PC-3 (cell line): ENCODE measurements around the gene SORBS2. TPM values are rescaled to one million over a fixed set of nuclear protein-coding genes. Genes with fewer than 3 reads are reported as not detected.

ENCODE experiments used
- ATAC-seq: fragments of 200-7000 bp; cut with Tn5 transposase; 2 replicates; pipeline ENCODE4 v1.9.1; 2020; ENCODE audit warnings: mild to moderate bottlenecking, moderate library complexity
- BruUV-seq: library from RNA; stranded (reverse); fragments of 400-500 nt; replicated peaks from 2 replicates; lab custom pipeline; 2021; lab: Mats Ljungman, UMichigan
- CTCF ChIA-PET: fragments of 300-600 bp; sonication (Branson Sonifier 250); formaldehyde crosslinking; loops from one replicate; lab custom pipeline; 2022; ENCODE audit warnings: antibody characterized with exemption; lab: Charles Lee
- POLR2A ChIA-PET: fragments of 300-600 bp; sonication (Branson Sonifier 250); formaldehyde crosslinking; loops from one replicate; lab custom pipeline; 2022; ENCODE audit warnings: antibody characterized with exemption; ENCODE audit not compliant: unreplicated experiment; lab: Charles Lee
- DNase-seq: peaks from one replicate; pipeline ENCODE4 v3.0.0-alpha.2; 2015
- H2AFZ ChIP-seq: fragments of 300-600 bp; sonication (generic); 2 replicates; pipeline ENCODE4 v1.6.0; 2016; ENCODE audit warnings: antibody characterized with exemption, low read length
- H3F3A ChIP-seq: fragments of 300-600 bp; sonication (generic); one replicate; pipeline ENCODE4 v1.6.0; 2017; ENCODE audit warnings: antibody characterized with exemption, low read length, control low read depth, mild to moderate bottlenecking; ENCODE audit not compliant: unreplicated experiment
- H3K27ac ChIP-seq: fragments of 300-600 bp; sonication (generic); 2 replicates; pipeline ENCODE4 v1.5.1; 2016; ENCODE audit warnings: mild to moderate bottlenecking, low read length
- H3K27me3 ChIP-seq: fragments of 300-600 bp; sonication (generic); 2 replicates; pipeline ENCODE4 v1.6.1; 2016; ENCODE audit warnings: low read length, mixed read lengths
- H3K36me3 ChIP-seq: fragments of 300-600 bp; sonication (generic); 2 replicates; pipeline ENCODE4 v1.6.1; 2016; ENCODE audit warnings: low read depth, mixed run types, low read length, mixed read lengths
- H3K4me1 ChIP-seq: fragments of 300-600 bp; sonication (generic); 2 replicates; pipeline ENCODE4 v1.5.1; 2016; ENCODE audit warnings: low read length; ENCODE audit not compliant: insufficient read depth
- H3K4me2 ChIP-seq: fragments of 300-600 bp; sonication (generic); 2 replicates; pipeline ENCODE4 v1.6.0; 2016; ENCODE audit warnings: low read length
- H3K4me3 ChIP-seq: fragments of 300-600 bp; sonication (generic); 2 replicates; pipeline ENCODE4 v1.5.1; 2016; ENCODE audit warnings: mild to moderate bottlenecking, low read length, mixed read lengths
- H3K79me2 ChIP-seq: fragments of 300-600 bp; sonication (generic); 2 replicates; pipeline ENCODE4 v1.6.1; 2017; ENCODE audit warnings: low read length, mixed read lengths
- H3K9ac ChIP-seq: fragments of 300-600 bp; sonication (generic); 2 replicates; pipeline ENCODE4 v1.6.0; 2016; ENCODE audit warnings: mild to moderate bottlenecking, low read length
- H3K9me2 ChIP-seq: fragments of 300-600 bp; sonication (generic); replicated peaks from 2 replicates; pipeline ENCODE4 v1.6.1; 2016; ENCODE audit warnings: mixed run types, low read length, mixed read lengths
- H3K9me3 ChIP-seq: fragments of 300-600 bp; sonication (generic); 2 replicates; pipeline ENCODE4 v1.6.1; 2016; ENCODE audit warnings: low read length, mixed read lengths
- H4K20me1 ChIP-seq: fragments of 300-600 bp; sonication (generic); 2 replicates; pipeline ENCODE4 v1.6.1; 2016; ENCODE audit warnings: low read length, mixed read lengths
- EZH2 ChIP-seq: fragments of 300-600 bp; sonication (generic); IDR thresholded peaks from one replicate; pipeline ENCODE4 v1.6.1; 2017; ENCODE audit warnings: antibody characterized with exemption, mild to moderate bottlenecking, low read length; ENCODE audit not compliant: unreplicated experiment
- EZH2phosphoT487 ChIP-seq: fragments of 300-600 bp; sonication (generic); IDR thresholded peaks from 2 replicates; pipeline ENCODE4 v1.6.1; 2018; ENCODE audit warnings: mild to moderate bottlenecking, antibody characterized with exemption, low read length, borderline replicate concordance
- intact Hi-C: fragments of 100-400 bp; cut with micrococcal nuclease; formaldehyde crosslinking; loops from 2 replicates; pipeline ENCODE4 v1.9.0; 2023
- total RNA-seq: library from RNA; depleted of rRNA; stranded (reverse); fragments of >200 nt; gene quantifications from 2 replicates; pipeline ENCODE4 v1.2.3, GENCODE V29; 2014
- TF ChIP-seq, protein P1 (sequence below): fragments of 300-600 bp; sonication (generic); conservative IDR thresholded peaks from 2 replicates; pipeline ENCODE4 v1.5.1; 2017; ENCODE audit warnings: antibody characterized with exemption, low read depth, mild to moderate bottlenecking, low read length

Gene SORBS2
- total RNA-seq, 1 experiment from 2014 or later, result 3.6 TPM

DNA sequence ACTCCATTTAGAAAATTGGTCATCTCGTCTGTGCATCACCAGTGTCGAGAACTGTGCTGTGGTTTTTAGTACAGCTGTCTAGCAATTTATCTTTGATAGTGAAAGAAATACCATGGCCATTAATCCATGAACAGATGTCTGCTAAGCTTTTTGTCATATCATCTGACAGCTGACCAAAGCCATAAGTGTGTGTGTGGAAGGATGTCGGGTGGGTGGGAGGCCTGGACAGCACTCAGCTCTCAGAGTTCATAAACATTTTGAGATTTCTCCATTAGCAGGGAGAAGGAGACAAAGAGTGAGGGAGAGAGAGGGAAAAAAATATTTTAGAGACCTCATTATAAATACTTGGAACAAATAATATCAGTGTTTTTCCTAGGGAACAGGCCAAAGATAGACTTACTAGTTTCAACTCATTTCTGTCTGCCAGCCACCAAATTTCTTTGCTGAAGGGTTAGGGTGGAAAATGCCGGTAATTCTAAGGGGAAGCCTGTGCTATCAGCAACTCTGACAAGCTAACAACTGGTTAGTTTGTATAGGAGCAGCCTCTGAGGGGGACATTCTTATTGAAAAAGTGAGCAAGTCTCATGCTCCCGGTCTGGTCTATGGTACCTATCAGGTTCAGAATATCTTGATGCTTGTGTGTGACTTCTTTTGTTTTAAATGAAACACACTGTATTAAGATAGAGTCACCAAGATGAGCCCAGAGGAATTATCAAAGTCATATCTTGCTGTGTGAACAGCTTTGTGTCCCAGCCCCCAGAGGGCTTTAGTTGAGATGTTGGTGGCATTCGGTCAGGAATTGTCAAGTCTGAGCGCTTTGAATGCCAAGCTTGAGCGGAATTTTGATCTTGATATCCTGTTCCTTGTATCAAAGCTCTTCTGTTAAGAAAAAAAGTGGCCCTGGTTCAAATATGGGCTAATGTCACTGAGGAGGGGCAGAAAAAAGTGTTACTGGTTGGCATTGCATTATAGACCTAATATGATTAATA is 234.7 kb downstream of the SORBS2 start:
- no peak overlapping the region for H3K9ac ChIP-seq
- H3K27me3 ChIP-seq, result no peaks in the 10 kb centered on the region
- no peak overlapping the region for H3K27ac ChIP-seq
- DNase-seq, result no peak
- no peaks in the 10 kb centered on the region for H3K9me2 ChIP-seq
- intact Hi-C loops, result no loop called here
- no peak overlapping the region for H3K4me3 ChIP-seq
- H2AFZ ChIP-seq, result no peak overlapping the region
- no peaks in the 10 kb centered on the region for H4K20me1 ChIP-seq
- ATAC-seq, result no peak
- TF ChIP-seq EZH2phosphoT487 (no peak), EZH2 (no peak)
- TF ChIP-seq, protein P1, sequence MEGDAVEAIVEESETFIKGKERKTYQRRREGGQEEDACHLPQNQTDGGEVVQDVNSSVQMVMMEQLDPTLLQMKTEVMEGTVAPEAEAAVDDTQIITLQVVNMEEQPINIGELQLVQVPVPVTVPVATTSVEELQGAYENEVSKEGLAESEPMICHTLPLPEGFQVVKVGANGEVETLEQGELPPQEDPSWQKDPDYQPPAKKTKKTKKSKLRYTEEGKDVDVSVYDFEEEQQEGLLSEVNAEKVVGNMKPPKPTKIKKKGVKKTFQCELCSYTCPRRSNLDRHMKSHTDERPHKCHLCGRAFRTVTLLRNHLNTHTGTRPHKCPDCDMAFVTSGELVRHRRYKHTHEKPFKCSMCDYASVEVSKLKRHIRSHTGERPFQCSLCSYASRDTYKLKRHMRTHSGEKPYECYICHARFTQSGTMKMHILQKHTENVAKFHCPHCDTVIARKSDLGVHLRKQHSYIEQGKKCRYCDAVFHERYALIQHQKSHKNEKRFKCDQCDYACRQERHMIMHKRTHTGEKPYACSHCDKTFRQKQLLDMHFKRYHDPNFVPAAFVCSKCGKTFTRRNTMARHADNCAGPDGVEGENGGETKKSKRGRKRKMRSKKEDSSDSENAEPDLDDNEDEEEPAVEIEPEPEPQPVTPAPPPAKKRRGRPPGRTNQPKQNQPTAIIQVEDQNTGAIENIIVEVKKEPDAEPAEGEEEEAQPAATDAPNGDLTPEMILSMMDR, result no peak
- H3K4me1 ChIP-seq, result peaks cover 11% of the 10 kb centered on the region
- no peaks in the 10 kb centered on the region for H3K9me3 ChIP-seq
- no peaks in the 10 kb centered on the region for H3K79me2 ChIP-seq
- ChIA-PET CTCF (no interaction called here), POLR2A (interaction anchor here (0.6 kb wide), 1 partner anchor 19 kb away, joined by 30 read pairs; no protein-coding TSS in a partner anchor)
- no TSS peak for BruUV-seq
- no peaks in the 10 kb centered on the region for H3K36me3 ChIP-seq
- no peaks in the 10 kb centered on the region for H3F3A ChIP-seq
- no peak overlapping the region for H3K4me2 ChIP-seq

GRCh38 chr4:185576314-185576961 is 235.6 kb downstream of the SORBS2 start:
- intact Hi-C loops, result no loop called here
- H3K27ac ChIP-seq, result no peak overlapping the region

More at GRCh38 chr4:185576314-185576961, 235.6 kb downstream of the SORBS2 start:
- H3K9me2 ChIP-seq, result no peaks in the 10 kb centered on the region
- ChIA-PET POLR2A (no interaction called here), CTCF (no interaction called here)
- H3K27me3 ChIP-seq, result no peaks in the 10 kb centered on the region
- DNase-seq (no peak), ATAC-seq (no peak)
- TF ChIP-seq EZH2phosphoT487 (no peak), EZH2 (no peak)
- TF ChIP-seq, protein P1, result no peak
- no peak overlapping the region for H3K9ac ChIP-seq
- peaks cover 11% of the 10 kb centered on the region for H3K4me1 ChIP-seq
- H2AFZ ChIP-seq, result no peak overlapping the region
- H3K9me3 ChIP-seq, result no peaks in the 10 kb centered on the region
- H3F3A ChIP-seq, result no peaks in the 10 kb centered on the region
- H4K20me1 ChIP-seq, result no peaks in the 10 kb centered on the region
- BruUV-seq, result no TSS peak
- H3K4me2 ChIP-seq, result no peak overlapping the region
- no peaks in the 10 kb centered on the region for H3K79me2 ChIP-seq
- H3K36me3 ChIP-seq, result no peaks in the 10 kb centered on the region
- H3K4me3 ChIP-seq, result no peak overlapping the region
